GM12878 (cell line): ENCODE data around the gene KIF25. TPM values are rescaled to one million over a fixed set of nuclear protein-coding genes. Genes with fewer than 3 reads are reported as not detected.

Experiments used
- ATAC-seq: fragments of 200-7000 bp; cut with Tn5 transposase; 3 replicates; pipeline ENCODE4 v1.9.1; 2020; ENCODE audit warnings: mild to moderate bottlenecking, moderate library complexity
- BruUV-seq: library from RNA; stranded (reverse); fragments of 400-500 nt; replicated peaks from 2 replicates; lab custom pipeline; 2021; lab: Mats Ljungman, UMichigan
- CTCF ChIA-PET: fragments of 300-600 bp; sonication (Branson Sonifier 250); formaldehyde crosslinking; extraction: SDS; loops from one replicate; lab custom pipeline; 2021; ENCODE audit warnings: inconsistent platforms; lab: Yijun Ruan, JAX
- POLR2A ChIA-PET: fragments of 350-600 bp; formaldehyde crosslinking; extraction: SDS; loops from one replicate; lab custom pipeline; 2021; ENCODE audit warnings: inconsistent platforms; lab: Charles Lee
- RAD21 ChIA-PET: fragments of 300-600 bp; sonication (Branson Sonifier 250); formaldehyde crosslinking; loops from one replicate; lab custom pipeline; 2023; ENCODE audit warnings: antibody characterized with exemption; ENCODE audit not compliant: unreplicated experiment; lab: Charles Lee
- SMC1A ChIA-PET: fragments of 300-600 bp; sonication (Branson Sonifier 250); formaldehyde crosslinking; loops from one replicate; lab custom pipeline; 2023; ENCODE audit not compliant: unreplicated experiment, uncharacterized antibody; lab: Charles Lee
- DNase-seq: peaks from one replicate; pipeline ENCODE4 v3.0.0-alpha.2; 2011; ENCODE audit warnings: low read depth, low spot score
- FAIRE-seq: peaks from 3 replicates; lab custom pipeline; 2011; peaks lifted over from hg19 to GRCh38; lab: Jason Lieb, UNC
- H2AFZ ChIP-seq: 2 replicates; pipeline ENCODE4 v1.6.0; 2011; ENCODE audit warnings: low read depth, low read length, control low read depth; ENCODE audit not compliant: control insufficient read depth
- H3K27ac ChIP-seq: 2 replicates; pipeline ENCODE4 v1.5.1; 2011; ENCODE audit warnings: control low read depth; ENCODE audit not compliant: control insufficient read depth, insufficient read depth
- H3K27me3 ChIP-seq, 2 experiments: replicated peaks in 1 of 2; 2 replicates each; pipeline versions ENCODE4 v1.6.0 to v1.6.1; 2011; ENCODE audit warnings: low read length in 1 of 2; ENCODE audit not compliant: control insufficient read depth in 2 of 2, insufficient read depth in 2 of 2
- H3K36me3 ChIP-seq, 2 experiments: 2 replicates each; pipeline ENCODE4 v1.5.1; 2011; ENCODE audit warnings: low read length in 1 of 2; ENCODE audit not compliant: control insufficient read depth in 2 of 2, insufficient read depth in 2 of 2
- H3K4me1 ChIP-seq: 2 replicates; pipeline ENCODE4 v1.6.1; 2011; ENCODE audit warnings: mild to moderate bottlenecking, low read length, moderate library complexity, mixed read lengths; ENCODE audit not compliant: control insufficient read depth, insufficient read depth
- H3K4me2 ChIP-seq: 2 replicates; pipeline ENCODE4 v1.6.0; 2011; ENCODE audit warnings: control low read depth; ENCODE audit not compliant: control insufficient read depth, insufficient read depth
- H3K4me3 ChIP-seq: fragments of 200-600 bp; sonication (generic); 2 replicates; pipeline ENCODE4 v1.5.1; 2016
- H3K79me2 ChIP-seq: 2 replicates; pipeline ENCODE4 v1.6.0; 2011; ENCODE audit warnings: low read length; ENCODE audit not compliant: control insufficient read depth, insufficient read depth
- H3K9ac ChIP-seq: 2 replicates; pipeline ENCODE4 v1.8.0; 2011; ENCODE audit warnings: low read length, control low read depth, mixed read lengths; ENCODE audit not compliant: control insufficient read depth, insufficient read depth
- H3K9me3 ChIP-seq: replicated peaks from 3 replicates; pipeline ENCODE4 v1.5.1; 2011; ENCODE audit warnings: mild to moderate bottlenecking, low read length; ENCODE audit not compliant: control insufficient read depth, insufficient read depth
- H4K20me1 ChIP-seq: 2 replicates; pipeline ENCODE4 v1.6.0; 2011; ENCODE audit not compliant: control insufficient read depth, insufficient read depth
- YBX1 ChIP-seq: fragments of 450-650 bp; IDR thresholded peaks from 2 replicates; pipeline ENCODE4 v1.6.1; 2016; ENCODE audit warnings: antibody characterized with exemption
- WGBS: methylation state at CpG from one replicate; pipeline ENCODE4 v1.1.6; 2016; ENCODE audit warnings: low lambda C conversion rate; ENCODE audit not compliant: insufficient replicate concordance, insufficient coverage; ENCODE audit errors: missing lambda C conversion rate; 5-methylcytosine and 5-hydroxymethylcytosine counted together
- in situ Hi-C: fragments of 300-500 bp; cut with MboI; formaldehyde crosslinking; loops from 9 replicates; pipeline ENCODE4 v1.14.3; 2018; ENCODE audit warnings: mixed read lengths
- intact Hi-C: fragments of 100-400 bp; cut with micrococcal nuclease; formaldehyde crosslinking; loops from one replicate; pipeline ENCODE4 v1.14.2; 2022; ENCODE audit not compliant: unreplicated experiment
- polyA plus RNA-seq, 11 experiments: library from polyadenylated mRNA; depleted of rRNA in 4 of 11; unstranded in 6 of 11; stranded (reverse) in 5 of 11; fragments of >200 nt; fragmentation: Nextera tagmentation in 4 of 11; fragmentation: Illumina TruSeq in 1 of 11; extraction: Ambion mirVana in 4 of 11; extraction: Trizol in 1 of 11; gene quantifications; 1 replicate in 1 of 11; 2 replicates in 10 of 11; pipeline versions ENCODE4 v1.2.1 to v1.2.3, GENCODE V29; 2011 to 2016; ENCODE audit warnings: inconsistent platforms in 2 of 11, missing spikeins in 2 of 11, low read depth in 1 of 11
- total RNA-seq, 4 experiments: library from RNA; depleted of rRNA in 3 of 4; stranded (reverse); fragments of >200 nt in 3 of 4; fragmentation: Illumina TruSeq in 1 of 4; extraction: Trizol in 1 of 4; gene quantifications; 2 replicates each; pipeline versions ENCODE4 v1.2.1 to v1.2.3, GENCODE V29; 2013 to 2021
- TF ChIP-seq, protein P1 (sequence below): fragments of 450-650 bp; formaldehyde crosslinking; IDR thresholded peaks from 2 replicates; pipeline ENCODE4 v1.4.0; 2020; ENCODE audit warnings: mild to moderate bottlenecking, moderate library complexity
- TF ChIP-seq, protein P2 (sequence below): IDR thresholded peaks from 2 replicates; pipeline ENCODE4 v1.6.1; 2012; ENCODE audit warnings: mild to moderate bottlenecking, low read depth, low read length
- TF ChIP-seq, protein P3 (sequence below): fragments of 450-650 bp; IDR thresholded peaks from 2 replicates; pipeline ENCODE4 v1.6.1; 2016; ENCODE audit warnings: mild to moderate bottlenecking

Gene KIF25
- total and polyA plus RNA-seq, 10 of the 15 experiments (the other 5 are each of a cell fraction or from before 2014, with no cell fraction given): not detected

DNA sequence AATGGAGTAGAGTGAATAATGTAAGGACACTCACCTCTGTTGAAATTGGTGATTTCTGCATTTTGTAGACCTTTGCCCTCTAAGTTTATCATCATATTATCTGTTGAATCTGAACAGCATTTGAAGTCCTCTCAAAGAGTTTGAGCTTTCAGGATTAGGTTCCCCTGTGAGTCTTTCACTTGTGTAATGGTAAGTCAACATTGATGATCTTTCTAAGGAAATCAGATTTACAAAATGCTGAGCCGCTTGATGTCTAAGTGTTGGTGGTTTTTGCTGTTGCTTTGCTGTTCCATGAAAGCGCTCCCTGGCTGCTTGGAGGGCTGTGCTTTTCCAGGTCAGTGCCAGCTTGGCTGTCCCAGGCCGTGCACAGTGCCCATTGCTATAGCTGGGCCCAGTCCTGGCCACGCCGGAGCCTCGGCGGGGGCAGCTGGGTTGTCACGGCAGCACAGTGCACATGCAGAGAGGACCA is 33.8 kb upstream of the KIF25 start:
- intact Hi-C loops: no loop called here
- TF ChIP-seq, protein P1, sequence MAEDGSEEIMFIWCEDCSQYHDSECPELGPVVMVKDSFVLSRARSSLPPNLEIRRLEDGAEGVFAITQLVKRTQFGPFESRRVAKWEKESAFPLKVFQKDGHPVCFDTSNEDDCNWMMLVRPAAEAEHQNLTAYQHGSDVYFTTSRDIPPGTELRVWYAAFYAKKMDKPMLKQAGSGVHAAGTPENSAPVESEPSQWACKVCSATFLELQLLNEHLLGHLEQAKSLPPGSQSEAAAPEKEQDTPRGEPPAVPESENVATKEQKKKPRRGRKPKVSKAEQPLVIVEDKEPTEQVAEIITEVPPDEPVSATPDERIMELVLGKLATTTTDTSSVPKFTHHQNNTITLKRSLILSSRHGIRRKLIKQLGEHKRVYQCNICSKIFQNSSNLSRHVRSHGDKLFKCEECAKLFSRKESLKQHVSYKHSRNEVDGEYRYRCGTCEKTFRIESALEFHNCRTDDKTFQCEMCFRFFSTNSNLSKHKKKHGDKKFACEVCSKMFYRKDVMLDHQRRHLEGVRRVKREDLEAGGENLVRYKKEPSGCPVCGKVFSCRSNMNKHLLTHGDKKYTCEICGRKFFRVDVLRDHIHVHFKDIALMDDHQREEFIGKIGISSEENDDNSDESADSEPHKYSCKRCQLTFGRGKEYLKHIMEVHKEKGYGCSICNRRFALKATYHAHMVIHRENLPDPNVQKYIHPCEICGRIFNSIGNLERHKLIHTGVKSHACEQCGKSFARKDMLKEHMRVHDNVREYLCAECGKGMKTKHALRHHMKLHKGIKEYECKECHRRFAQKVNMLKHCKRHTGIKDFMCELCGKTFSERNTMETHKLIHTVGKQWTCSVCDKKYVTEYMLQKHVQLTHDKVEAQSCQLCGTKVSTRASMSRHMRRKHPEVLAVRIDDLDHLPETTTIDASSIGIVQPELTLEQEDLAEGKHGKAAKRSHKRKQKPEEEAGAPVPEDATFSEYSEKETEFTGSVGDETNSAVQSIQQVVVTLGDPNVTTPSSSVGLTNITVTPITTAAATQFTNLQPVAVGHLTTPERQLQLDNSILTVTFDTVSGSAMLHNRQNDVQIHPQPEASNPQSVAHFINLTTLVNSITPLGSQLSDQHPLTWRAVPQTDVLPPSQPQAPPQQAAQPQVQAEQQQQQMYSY (CRISPR knock-in tag): no peak
- TF ChIP-seq, protein P2, sequence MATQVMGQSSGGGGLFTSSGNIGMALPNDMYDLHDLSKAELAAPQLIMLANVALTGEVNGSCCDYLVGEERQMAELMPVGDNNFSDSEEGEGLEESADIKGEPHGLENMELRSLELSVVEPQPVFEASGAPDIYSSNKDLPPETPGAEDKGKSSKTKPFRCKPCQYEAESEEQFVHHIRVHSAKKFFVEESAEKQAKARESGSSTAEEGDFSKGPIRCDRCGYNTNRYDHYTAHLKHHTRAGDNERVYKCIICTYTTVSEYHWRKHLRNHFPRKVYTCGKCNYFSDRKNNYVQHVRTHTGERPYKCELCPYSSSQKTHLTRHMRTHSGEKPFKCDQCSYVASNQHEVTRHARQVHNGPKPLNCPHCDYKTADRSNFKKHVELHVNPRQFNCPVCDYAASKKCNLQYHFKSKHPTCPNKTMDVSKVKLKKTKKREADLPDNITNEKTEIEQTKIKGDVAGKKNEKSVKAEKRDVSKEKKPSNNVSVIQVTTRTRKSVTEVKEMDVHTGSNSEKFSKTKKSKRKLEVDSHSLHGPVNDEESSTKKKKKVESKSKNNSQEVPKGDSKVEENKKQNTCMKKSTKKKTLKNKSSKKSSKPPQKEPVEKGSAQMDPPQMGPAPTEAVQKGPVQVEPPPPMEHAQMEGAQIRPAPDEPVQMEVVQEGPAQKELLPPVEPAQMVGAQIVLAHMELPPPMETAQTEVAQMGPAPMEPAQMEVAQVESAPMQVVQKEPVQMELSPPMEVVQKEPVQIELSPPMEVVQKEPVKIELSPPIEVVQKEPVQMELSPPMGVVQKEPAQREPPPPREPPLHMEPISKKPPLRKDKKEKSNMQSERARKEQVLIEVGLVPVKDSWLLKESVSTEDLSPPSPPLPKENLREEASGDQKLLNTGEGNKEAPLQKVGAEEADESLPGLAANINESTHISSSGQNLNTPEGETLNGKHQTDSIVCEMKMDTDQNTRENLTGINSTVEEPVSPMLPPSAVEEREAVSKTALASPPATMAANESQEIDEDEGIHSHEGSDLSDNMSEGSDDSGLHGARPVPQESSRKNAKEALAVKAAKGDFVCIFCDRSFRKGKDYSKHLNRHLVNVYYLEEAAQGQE: no peak
- TF ChIP-seq YBX1: no peak
- TF ChIP-seq, protein P3, sequence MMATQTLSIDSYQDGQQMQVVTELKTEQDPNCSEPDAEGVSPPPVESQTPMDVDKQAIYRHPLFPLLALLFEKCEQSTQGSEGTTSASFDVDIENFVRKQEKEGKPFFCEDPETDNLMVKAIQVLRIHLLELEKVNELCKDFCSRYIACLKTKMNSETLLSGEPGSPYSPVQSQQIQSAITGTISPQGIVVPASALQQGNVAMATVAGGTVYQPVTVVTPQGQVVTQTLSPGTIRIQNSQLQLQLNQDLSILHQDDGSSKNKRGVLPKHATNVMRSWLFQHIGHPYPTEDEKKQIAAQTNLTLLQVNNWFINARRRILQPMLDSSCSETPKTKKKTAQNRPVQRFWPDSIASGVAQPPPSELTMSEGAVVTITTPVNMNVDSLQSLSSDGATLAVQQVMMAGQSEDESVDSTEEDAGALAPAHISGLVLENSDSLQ: no peak
- 98% methylated on average over 8 of the region's 8 CpGs for WGBS
- SMC1A ChIA-PET: no interaction called here
- Histone ChIP-seq H3K36me3 (peaks cover 2 to 8% of the 10 kb centered on the region in 2 experiments; a peak in 3 of 4 replicates), H3K9ac (no peak overlapping the region), H3K79me2 (no peaks in the 10 kb centered on the region), H3K9me3 (no peaks in the 10 kb centered on the region), H3K27ac (no peak overlapping the region), H3K4me2 (no peak overlapping the region), H3K4me3 (no peak overlapping the region), H3K4me1 (no peaks in the 10 kb centered on the region), H3K27me3 (no peaks in the 10 kb centered on the region), H4K20me1 (no peaks in the 10 kb centered on the region), H2AFZ (no peak overlapping the region)
- CTCF ChIA-PET: no interaction called here
- POLR2A ChIA-PET: no interaction called here
- no peak for FAIRE-seq
- no TSS peak for BruUV-seq
- RAD21 ChIA-PET: no interaction called here
- no peak for ATAC-seq
- in situ Hi-C loops: no loop called here
- DNase-seq: no peak
